Liver (tissue), 9 donors: Measurements from ENCODE around the gene PARL. TPM values are rescaled to one million over a fixed set of nuclear protein-coding genes. Genes with fewer than 3 reads are reported as not detected.

Experiments used
- DNase-seq: peaks from one replicate; pipeline ENCODE4 v3.0.0-alpha.2; 2017; ENCODE audit warnings: low spot score
- H3K27ac ChIP-seq, 2 donors: one replicate each; pipeline ENCODE4 v1.7.0; 2013; ENCODE audit warnings: inconsistent platforms in 2 of 2, low read length in 2 of 2, control low read depth in 1 of 2, low read depth in 1 of 2, mild to moderate bottlenecking in 1 of 2
- H3K27me3 ChIP-seq, 4 donors: one replicate each; pipeline versions ENCODE4 v1.6.1 to v1.7.0; 2013; ENCODE audit warnings: low read length in 3 of 4, inconsistent platforms in 1 of 4, mild to moderate bottlenecking in 1 of 4, moderate library complexity in 1 of 4; ENCODE audit not compliant: control insufficient read depth in 4 of 4, insufficient read depth in 4 of 4
- H3K36me3 ChIP-seq, 4 donors: one replicate each; pipeline versions ENCODE4 v1.6.1 to v1.7.0; 2013; ENCODE audit warnings: low read length in 3 of 4, mild to moderate bottlenecking in 3 of 4, low read depth in 1 of 4, moderate library complexity in 1 of 4; ENCODE audit not compliant: control insufficient read depth in 4 of 4, insufficient read depth in 3 of 4
- H3K4me1 ChIP-seq, 4 donors: one replicate each; pipeline versions ENCODE4 v1.6.1 to v1.7.0; 2013; ENCODE audit warnings: low read length in 3 of 4, mild to moderate bottlenecking in 3 of 4, moderate library complexity in 1 of 4; ENCODE audit not compliant: control insufficient read depth in 4 of 4, insufficient read depth in 4 of 4
- H3K4me3 ChIP-seq, 3 donors: one replicate each; pipeline versions ENCODE4 v1.6.1 to v1.7.0; 2013; ENCODE audit warnings: low read length in 3 of 3, control low read depth in 1 of 3, low read depth in 1 of 3, mild to moderate bottlenecking in 1 of 3
- H3K9ac ChIP-seq, 2 donors: one replicate each; pipeline ENCODE4 v1.7.0; 2013; ENCODE audit warnings: low read length in 2 of 2, mild to moderate bottlenecking in 2 of 2, moderate library complexity in 2 of 2, control low read depth in 1 of 2, low read depth in 1 of 2
- H3K9me3 ChIP-seq, 4 donors: one replicate each; pipeline versions ENCODE4 v1.6.1 to v1.7.0; 2013; ENCODE audit warnings: low read length in 3 of 4; ENCODE audit not compliant: control insufficient read depth in 4 of 4
- ATF3 ChIP-seq: IDR thresholded peaks from 2 replicates; pipeline ENCODE4 v1.6.1; 2016; ENCODE audit warnings: antibody characterized with exemption
- CTCF ChIP-seq: fragments of 150-350 bp; IDR thresholded peaks from 2 replicates; pipeline ENCODE4 v1.5.1; 2017; ENCODE audit warnings: improper control_type of control experiment, low read depth, low read length; ENCODE audit not compliant: missing input control
- EGR1 ChIP-seq, 2 donors: IDR thresholded peaks; 2 replicates each; pipeline ENCODE4 v1.6.1; 2016 to 2018; ENCODE audit warnings: antibody characterized with exemption in 2 of 2, low read depth in 2 of 2
- FOXA2 ChIP-seq: IDR thresholded peaks from 2 replicates; pipeline ENCODE4 v1.6.1; 2016; ENCODE audit warnings: antibody characterized with exemption
- GABPA ChIP-seq, 2 donors: IDR thresholded peaks in 1 of 2; conservative IDR thresholded peaks in 1 of 2; 2 replicates each; pipeline ENCODE4 v1.6.1; 2016; ENCODE audit warnings: antibody characterized with exemption in 2 of 2, mild to moderate bottlenecking in 1 of 2, moderate library complexity in 1 of 2
- HNF4A ChIP-seq, 2 donors: conservative IDR thresholded peaks; 2 replicates each; pipeline ENCODE4 v1.6.1; 2016; ENCODE audit warnings: antibody characterized with exemption in 2 of 2, mild to moderate bottlenecking in 2 of 2
- HNF4G ChIP-seq: IDR thresholded peaks from 2 replicates; pipeline ENCODE4 v1.6.1; 2016; ENCODE audit warnings: antibody characterized with exemption
- JUND ChIP-seq, 2 donors: IDR thresholded peaks; 2 replicates each; pipeline ENCODE4 v1.6.1; 2016; ENCODE audit warnings: antibody characterized with exemption in 2 of 2
- NR2F2 ChIP-seq: IDR thresholded peaks from 2 replicates; pipeline ENCODE4 v1.6.1; 2016; ENCODE audit warnings: antibody characterized with exemption
- RAD21 ChIP-seq, 2 donors: IDR thresholded peaks; 2 replicates each; pipeline ENCODE4 v1.6.1; 2016; ENCODE audit warnings: antibody characterized with exemption in 2 of 2, mild to moderate bottlenecking in 2 of 2
- REST ChIP-seq: IDR thresholded peaks from 2 replicates; pipeline ENCODE4 v1.6.1; 2016; ENCODE audit warnings: antibody characterized with exemption, mild to moderate bottlenecking
- RXRA ChIP-seq, 2 donors: IDR thresholded peaks; 2 replicates each; pipeline ENCODE4 v1.6.1; 2017 to 2018; ENCODE audit warnings: antibody characterized with exemption in 2 of 2, mild to moderate bottlenecking in 1 of 2
- SP1 ChIP-seq: IDR thresholded peaks from 2 replicates; pipeline ENCODE4 v1.6.1; 2018; ENCODE audit warnings: antibody characterized with exemption, mild to moderate bottlenecking
- TAF1 ChIP-seq: conservative IDR thresholded peaks from 2 replicates; pipeline ENCODE4 v1.6.1; 2016; ENCODE audit warnings: antibody characterized with exemption, mild to moderate bottlenecking
- YY1 ChIP-seq: IDR thresholded peaks from 2 replicates; pipeline ENCODE4 v1.6.1; 2016; ENCODE audit warnings: antibody characterized with exemption, mild to moderate bottlenecking
- ZBTB33 ChIP-seq: IDR thresholded peaks from 2 replicates; pipeline ENCODE4 v1.6.1; 2016; ENCODE audit warnings: antibody characterized with exemption
- WGBS: extraction: QIAGEN DNeasy Blood & Tissue Kit; methylation state at CpG from one replicate; pipeline ENCODE4 v1.1.7; 2013; 5-methylcytosine and 5-hydroxymethylcytosine counted together
- polyA plus RNA-seq, 2 donors: library from polyadenylated mRNA; stranded (reverse) in 1 of 2; unstranded in 1 of 2; fragments of 200-250 nt in 1 of 2; fragments of >200 nt in 1 of 2; fragmentation: Nextera tagmentation in 1 of 2; extraction: Ambion mirVana in 1 of 2; gene quantifications; one replicate each; pipeline versions ENCODE4 v1.2.1 to v1.2.3, GENCODE V29; 2013 to 2015
- total RNA-seq, 2 donors: library from RNA; depleted of rRNA; stranded (reverse); fragments of >200 nt; gene quantifications; one replicate each; pipeline ENCODE4 v1.2.3, GENCODE V29; 2014
- donor health status: healthy.
- donor health status: healthy.
- donor health status: healthy.
- donor health status: healthy.
- donor health status: healthy.

PARL gene
- total and polyA plus RNA-seq, 4 donors = 16.1 to 32.7 (median 22.1) TPM

- Histone ChIP-seq H3K27me3 (no peaks in the 10 kb centered on the region), H3K4me3 (no peak overlapping the region), H3K36me3 (peaks cover 5 to 55% (median 27%) of the 10 kb centered on the region in 4 donors), H3K9ac (no peak overlapping the region), H3K27ac (no peak overlapping the region), H3K9me3 (no peaks in the 10 kb centered on the region), H3K4me1 (no peaks in the 10 kb centered on the region)
- WGBS = 95% methylated on average over 12 of the region's 12 CpGs
- DNase-seq = no peak
- no peak for TF ChIP-seq JUND (IDR thresholded peaks at IDR 0.05)
- TF ChIP-seq NR2F2 = no peak
- TF ChIP-seq ZBTB33 = no peak
- TF ChIP-seq ATF3 = no peak
- TF ChIP-seq YY1 = no peak
- TF ChIP-seq CTCF = no peak
- no peak for TF ChIP-seq GABPA (IDR thresholded peaks at IDR 0.05 in 1 of 2, conservative IDR thresholded peaks at IDR 0.05 in 1 of 2)
- no peak for TF ChIP-seq TAF1
- TF ChIP-seq HNF4G = no peak
- no peak for TF ChIP-seq RAD21 (IDR thresholded peaks at IDR 0.05)
Measured at GRCh38 chr3:183807209-183807728, 77.4 kb downstream of the PARL start.

GRCh38 chr3:183802989-183803388 lies 81.7 kb downstream of the PARL start:
- no peak for DNase-seq
- Histone ChIP-seq H3K36me3 (peaks cover 5 to 58% (median 28%) of the 10 kb centered on the region in 4 donors), H3K4me1 (no peaks in the 10 kb centered on the region), H3K4me3 (no peak overlapping the region), H3K27me3 (no peaks in the 10 kb centered on the region), H3K27ac (no peak overlapping the region), H3K9ac (no peak overlapping the region), H3K9me3 (no peaks in the 10 kb centered on the region)
- WGBS = 94% methylated on average over 6 of the region's 6 CpGs
- TF ChIP-seq EGR1 (IDR thresholded peaks at IDR 0.05; ENCODE audit: low read depth in 2 of 2) (no peak), HNF4G (no peak), JUND (IDR thresholded peaks at IDR 0.05) (no peak), REST (no peak), NR2F2 (no peak), ATF3 (no peak), RAD21 (IDR thresholded peaks at IDR 0.05) (no peak), FOXA2 (no peak), CTCF (no peak), HNF4A (conservative IDR thresholded peaks at IDR 0.05) (no peak), ZBTB33 (no peak), RXRA (IDR thresholded peaks at IDR 0.05) (no peak), SP1 (no peak), TAF1 (no peak)
